ENCODE data around the gene DHRS1.

GRCh38 chr14:24290746-24291145, 8.8 kb downstream of the DHRS1 start:
- TF ChIP-seq CTCF (IDR thresholded peaks at IDR 0.05) (no peak), POLR2A (IDR thresholded peaks at IDR 0.05) (no peak), POLR2AphosphoS5 (IDR thresholded peaks at IDR 0.05) (no peak)

Measured in sigmoid colon (tissue), 4 donors.